Loucy (cell line): ENCODE measurements around the gene TPK1.

ENCODE experiments used
- H2AFZ ChIP-seq: fragments of 200-600 bp; sonication (generic); 2 replicates; pipeline ENCODE4 v1.6.0; 2016; ENCODE audit warnings: antibody characterized with exemption, mild to moderate bottlenecking, low read length, moderate library complexity
- H3F3A ChIP-seq: fragments of 200-600 bp; 2 replicates; pipeline ENCODE4 v1.6.0; 2016; ENCODE audit warnings: antibody characterized with exemption, low read depth, mild to moderate bottlenecking
- H3K27me3 ChIP-seq: fragments of 200-600 bp; sonication (generic); 2 replicates; pipeline ENCODE4 v1.6.1; 2014; ENCODE audit warnings: low read length, mild to moderate bottlenecking; ENCODE audit not compliant: insufficient read depth, poor library complexity, severe bottlenecking
- H3K36me3 ChIP-seq: fragments of 200-600 bp; sonication (generic); 2 replicates; pipeline ENCODE4 v1.6.1; 2016; ENCODE audit warnings: low read length; ENCODE audit not compliant: insufficient read depth
- H3K4me1 ChIP-seq: fragments of 200-600 bp; sonication (generic); 2 replicates; pipeline ENCODE4 v1.5.1; 2014; ENCODE audit warnings: low read length, mild to moderate bottlenecking; ENCODE audit not compliant: insufficient read depth, poor library complexity, severe bottlenecking
- H3K4me2 ChIP-seq: fragments of 200-600 bp; sonication (generic); 2 replicates; pipeline ENCODE4 v1.6.0; 2014; ENCODE audit warnings: antibody characterized with exemption, low read length, low read depth, mild to moderate bottlenecking; ENCODE audit not compliant: poor library complexity, severe bottlenecking
- H3K4me3 ChIP-seq: fragments of 200-600 bp; sonication (generic); 2 replicates; pipeline ENCODE4 v1.5.1; 2014; ENCODE audit warnings: low read length, mild to moderate bottlenecking, mixed read lengths; ENCODE audit not compliant: poor library complexity, severe bottlenecking
- H3K79me2 ChIP-seq: fragments of 200-600 bp; sonication (generic); 2 replicates; pipeline ENCODE4 v1.6.1; 2014; ENCODE audit warnings: low read length; ENCODE audit not compliant: insufficient read depth
- H3K9ac ChIP-seq: fragments of 200-600 bp; sonication (generic); 2 replicates; pipeline ENCODE4 v1.6.0; 2014; ENCODE audit warnings: mild to moderate bottlenecking, low read depth, low read length, moderate library complexity; ENCODE audit not compliant: poor library complexity, severe bottlenecking
- H3K9me2 ChIP-seq: fragments of 200-600 bp; sonication (generic); replicated peaks from 2 replicates; pipeline ENCODE4 v1.6.1; 2016; ENCODE audit warnings: low read depth, low read length, mixed read lengths
- H3K9me3 ChIP-seq: fragments of 200-600 bp; sonication (generic); 2 replicates; pipeline ENCODE4 v1.6.1; 2014; ENCODE audit warnings: mild to moderate bottlenecking, antibody characterized with exemption, low read length, low read depth; ENCODE audit not compliant: insufficient read depth
- H4K20me1 ChIP-seq: fragments of 200-600 bp; sonication (generic); 2 replicates; pipeline ENCODE4 v1.6.0; 2014; ENCODE audit warnings: antibody characterized with exemption, low read length, mild to moderate bottlenecking; ENCODE audit not compliant: insufficient read depth, poor library complexity, severe bottlenecking
- EZH2phosphoT487 ChIP-seq: fragments of 200-600 bp; IDR thresholded peaks from 2 replicates; pipeline ENCODE4 v1.6.1; 2018; ENCODE audit warnings: antibody characterized with exemption, mild to moderate bottlenecking, moderate library complexity, borderline replicate concordance
- TF ChIP-seq, protein P1 (sequence below): fragments of 200-600 bp; sonication (generic); conservative IDR thresholded peaks from 2 replicates; pipeline ENCODE4 v1.5.1; 2014; ENCODE audit warnings: mild to moderate bottlenecking, antibody characterized with exemption, low read length

The TPK1 gene

DNA sequence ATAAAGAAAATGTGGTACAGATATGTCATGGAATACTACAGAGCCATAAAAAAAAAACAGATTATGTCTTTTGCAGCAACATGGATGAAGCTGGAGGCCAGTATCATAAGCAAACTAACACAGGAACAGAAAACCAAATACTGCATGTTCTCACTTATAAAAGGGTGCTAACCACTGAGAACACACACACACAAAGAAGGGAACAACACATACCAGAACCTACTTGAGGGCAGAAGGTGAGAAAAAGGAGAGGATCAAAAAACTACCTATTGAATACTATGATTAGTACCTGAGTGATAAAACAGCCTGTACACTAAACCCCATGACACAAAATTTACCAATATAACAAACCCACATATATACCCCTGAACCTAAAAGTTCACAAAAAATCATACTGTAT lies 144.6 kb downstream of the TPK1 start:
- H3K79me2 ChIP-seq, result no peaks in the 10 kb centered on the region
- no peaks in the 10 kb centered on the region for H3K9me2 ChIP-seq
- no peaks in the 10 kb centered on the region for H3F3A ChIP-seq
- H2AFZ ChIP-seq, result no peak overlapping the region
- H4K20me1 ChIP-seq, result no peaks in the 10 kb centered on the region
- no peaks in the 10 kb centered on the region for H3K27me3 ChIP-seq
- H3K9ac ChIP-seq, result no peak overlapping the region
- TF ChIP-seq, protein P1, sequence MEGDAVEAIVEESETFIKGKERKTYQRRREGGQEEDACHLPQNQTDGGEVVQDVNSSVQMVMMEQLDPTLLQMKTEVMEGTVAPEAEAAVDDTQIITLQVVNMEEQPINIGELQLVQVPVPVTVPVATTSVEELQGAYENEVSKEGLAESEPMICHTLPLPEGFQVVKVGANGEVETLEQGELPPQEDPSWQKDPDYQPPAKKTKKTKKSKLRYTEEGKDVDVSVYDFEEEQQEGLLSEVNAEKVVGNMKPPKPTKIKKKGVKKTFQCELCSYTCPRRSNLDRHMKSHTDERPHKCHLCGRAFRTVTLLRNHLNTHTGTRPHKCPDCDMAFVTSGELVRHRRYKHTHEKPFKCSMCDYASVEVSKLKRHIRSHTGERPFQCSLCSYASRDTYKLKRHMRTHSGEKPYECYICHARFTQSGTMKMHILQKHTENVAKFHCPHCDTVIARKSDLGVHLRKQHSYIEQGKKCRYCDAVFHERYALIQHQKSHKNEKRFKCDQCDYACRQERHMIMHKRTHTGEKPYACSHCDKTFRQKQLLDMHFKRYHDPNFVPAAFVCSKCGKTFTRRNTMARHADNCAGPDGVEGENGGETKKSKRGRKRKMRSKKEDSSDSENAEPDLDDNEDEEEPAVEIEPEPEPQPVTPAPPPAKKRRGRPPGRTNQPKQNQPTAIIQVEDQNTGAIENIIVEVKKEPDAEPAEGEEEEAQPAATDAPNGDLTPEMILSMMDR, result no peak
- TF ChIP-seq EZH2phosphoT487, result no peak
- H3K4me2 ChIP-seq, result no peak overlapping the region
- no peaks in the 10 kb centered on the region for H3K36me3 ChIP-seq
- no peak overlapping the region for H3K4me3 ChIP-seq
- H3K4me1 ChIP-seq, result no peaks in the 10 kb centered on the region
- no peaks in the 10 kb centered on the region for H3K9me3 ChIP-seq

DNA sequence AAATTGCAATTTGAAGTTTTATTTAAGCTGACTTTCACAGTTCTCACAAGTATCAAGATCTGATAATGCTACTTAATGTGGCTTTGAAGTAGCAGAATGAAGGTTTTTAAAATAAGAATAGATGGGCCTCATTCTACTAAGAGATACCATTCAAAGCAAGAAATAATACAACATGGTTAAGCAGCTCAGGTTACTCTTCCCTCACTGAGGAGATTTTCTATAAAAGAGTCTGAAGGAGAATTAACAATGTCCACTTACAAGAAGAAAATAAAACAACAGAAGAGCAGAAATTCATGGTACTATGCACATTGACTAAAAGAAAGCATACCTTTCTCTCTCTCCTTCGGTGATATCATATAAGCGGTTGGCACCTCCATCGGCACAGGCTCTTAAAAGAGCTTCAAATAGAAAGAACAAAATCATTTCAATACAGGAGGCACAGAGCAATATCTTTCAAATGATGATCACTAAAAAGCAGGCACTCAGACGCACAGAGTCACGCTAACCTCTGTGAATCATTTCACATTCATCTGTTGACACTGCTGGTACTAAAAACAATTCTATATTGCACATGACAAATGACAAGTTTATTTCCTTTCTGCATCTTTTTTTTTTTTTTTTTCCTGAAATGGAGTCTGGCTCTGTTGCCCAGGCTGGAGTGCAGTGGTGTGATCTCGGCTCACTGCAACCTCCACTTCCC lies 153.1 kb downstream of the TPK1 start:
- Histone ChIP-seq H3K9me3 (no peaks in the 10 kb centered on the region), H3K9ac (no peak overlapping the region), H2AFZ (no peak overlapping the region), H3K79me2 (no peaks in the 10 kb centered on the region), H3K36me3 (no peaks in the 10 kb centered on the region), H3F3A (no peaks in the 10 kb centered on the region), H3K4me1 (no peaks in the 10 kb centered on the region), H3K27me3 (no peaks in the 10 kb centered on the region), H3K4me3 (no peak overlapping the region), H3K9me2 (no peaks in the 10 kb centered on the region), H3K4me2 (no peak overlapping the region), H4K20me1 (no peaks in the 10 kb centered on the region)
- no peak for TF ChIP-seq EZH2phosphoT487
- TF ChIP-seq, protein P1, result no peak

DNA sequence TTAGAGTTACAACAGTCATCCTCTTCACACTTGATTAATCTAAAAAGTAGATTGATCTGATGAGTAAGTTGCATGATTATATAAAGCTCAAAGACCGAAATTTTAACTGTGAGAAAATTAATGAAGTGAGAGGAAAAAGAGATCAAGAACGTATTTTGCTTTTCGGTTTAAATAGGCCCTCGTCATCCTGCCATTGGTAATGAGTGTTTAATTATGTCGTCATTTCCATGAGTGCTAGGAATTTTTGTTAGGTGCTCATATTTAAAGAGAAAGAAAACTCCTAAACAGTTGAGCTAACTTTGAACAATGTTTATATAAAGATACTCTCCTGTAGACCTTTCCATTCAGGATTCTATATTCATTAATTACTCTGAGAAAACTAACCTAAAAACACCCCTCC lies 159.4 kb downstream of the TPK1 start:
- Histone ChIP-seq H4K20me1 (no peaks in the 10 kb centered on the region), H3K4me1 (no peaks in the 10 kb centered on the region), H3K9me3 (no peaks in the 10 kb centered on the region), H3F3A (no peaks in the 10 kb centered on the region), H3K9ac (no peak overlapping the region), H3K36me3 (no peaks in the 10 kb centered on the region), H3K4me2 (no peak overlapping the region), H2AFZ (no peak overlapping the region), H3K4me3 (no peak overlapping the region), H3K9me2 (no peaks in the 10 kb centered on the region), H3K27me3 (no peaks in the 10 kb centered on the region), H3K79me2 (no peaks in the 10 kb centered on the region)
- TF ChIP-seq EZH2phosphoT487, result no peak
- TF ChIP-seq, protein P1, result no peak
